Measurements from ENCODE around the gene MYBPH.

Gene MYBPH

GRCh38 chr1:203165101-203165799, 10.4 kb downstream of the MYBPH start:
- no peak for DNase-seq

- no peak for DNase-seq
Observed at GRCh38 chr1:203163891-203164635, 11.6 kb downstream of the MYBPH start.

GRCh38 chr1:203162403-203162802, 13.2 kb downstream of the MYBPH start:
- no peak for DNase-seq

GRCh38 chr1:203161703-203162102, 13.9 kb downstream of the MYBPH start:
- DNase-seq: no peak

- DNase-seq: no peak
Observed at GRCh38 chr1:203161175-203161574, 14.5 kb downstream of the MYBPH start.

- DNase-seq: no peak
Observed at GRCh38 chr1:203159844-203160243, 15.8 kb downstream of the MYBPH start.

GRCh38 chr1:203158960-203159665, 16.5 kb downstream of the MYBPH start:
- no peak for DNase-seq

- no peak for DNase-seq
Observed at GRCh38 chr1:203158423-203158822, 17.2 kb downstream of the MYBPH start.

- no peak for DNase-seq
Observed at GRCh38 chr1:203156280-203156679, 19.3 kb downstream of the MYBPH start.

- DNase-seq: no peak
Observed at GRCh38 chr1:203153989-203154821, 21.4 kb downstream of the MYBPH start.

GRCh38 chr1:203153051-203153988, 22.3 kb downstream of the MYBPH start:
- DNase-seq: no peak

- DNase-seq: no peak
Observed at GRCh38 chr1:203152158-203153034, 23.2 kb downstream of the MYBPH start.

- DNase-seq: no peak
Observed at GRCh38 chr1:203151362-203152157, 24.1 kb downstream of the MYBPH start.

- DNase-seq: no peak
Observed at GRCh38 chr1:203150511-203151297, 24.9 kb downstream of the MYBPH start.

- no peak for DNase-seq
Observed at GRCh38 chr1:203149188-203149840, 26.3 kb downstream of the MYBPH start.

- no peak for DNase-seq
Observed at GRCh38 chr1:203148579-203148978, 27.0 kb downstream of the MYBPH start.

- DNase-seq: no peak
Observed at GRCh38 chr1:203148127-203148526, 27.5 kb downstream of the MYBPH start.

- DNase-seq: no peak
Observed at GRCh38 chr1:203147376-203147775, 28.2 kb downstream of the MYBPH start.
